ENCODE data around the gene HELZ. TPM values are rescaled to one million over a fixed set of nuclear protein-coding genes. Genes with fewer than 3 reads are reported as not detected.

HELZ gene
- total RNA-seq, 4 donors from 2014 or later: 14.7 to 122 (median 45.9) TPM

- Histone ChIP-seq H3K36me3 (no peaks in the 10 kb centered on the region), H3K27ac (no peak overlapping the region), H3K4me1 (no peaks in the 10 kb centered on the region), H3K4me3 (no peak overlapping the region), H3K27me3 (no peaks in the 10 kb centered on the region), H3K9me3 (no peaks in the 10 kb centered on the region)
- DNase-seq: no peak
- intact Hi-C loops (cut with DNase I; ENCODE audit: low total_unique reads): no loop called here
- TF ChIP-seq CTCF (IDR thresholded peaks at IDR 0.05): no peak
- no peak for TF ChIP-seq POLR2A (IDR thresholded peaks at IDR 0.05)
These were observed 119.1 kb downstream of the HELZ start for GRCh38 chr17:67125924-67126323.

GRCh38 chr17:67125417-67125816 lies 119.6 kb downstream of the HELZ start:
- no peak overlapping the region for H3K4me3 ChIP-seq
- no peaks in the 10 kb centered on the region for H3K36me3 ChIP-seq
- TF ChIP-seq POLR2A (IDR thresholded peaks at IDR 0.05): no peak
- no peak for TF ChIP-seq CTCF (IDR thresholded peaks at IDR 0.05)
- no peaks in the 10 kb centered on the region for H3K9me3 ChIP-seq
- no peak overlapping the region for H3K27ac ChIP-seq
- no peaks in the 10 kb centered on the region for H3K4me1 ChIP-seq
- intact Hi-C loops (cut with DNase I; ENCODE audit: low total_unique reads): no loop called here
- no peaks in the 10 kb centered on the region for H3K27me3 ChIP-seq
- no peak for DNase-seq

- DNase-seq: no peak
- no peak overlapping the region for H3K4me3 ChIP-seq
- H3K36me3 ChIP-seq: no peaks in the 10 kb centered on the region
- no peaks in the 10 kb centered on the region for H3K9me3 ChIP-seq
- intact Hi-C loops (cut with DNase I; ENCODE audit: low total_unique reads): loop anchor here (5.0 kb wide), 1 partner anchor 748 kb away; no protein-coding TSS in a partner anchor
- H3K4me1 ChIP-seq: no peaks in the 10 kb centered on the region
- TF ChIP-seq POLR2A (IDR thresholded peaks at IDR 0.05) (no peak), CTCF (IDR thresholded peaks at IDR 0.05) (no peak)
- H3K27me3 ChIP-seq: no peaks in the 10 kb centered on the region
- H3K27ac ChIP-seq: no peak overlapping the region
These were observed 120.4 kb downstream of the HELZ start for GRCh38 chr17:67124450-67125148.

- Histone ChIP-seq H3K9me3 (no peaks in the 10 kb centered on the region), H3K27me3 (no peaks in the 10 kb centered on the region), H3K4me1 (no peaks in the 10 kb centered on the region), H3K27ac (no peak overlapping the region), H3K4me3 (no peak overlapping the region), H3K36me3 (no peaks in the 10 kb centered on the region)
- intact Hi-C loops (cut with DNase I; ENCODE audit: low total_unique reads): loop anchor here (5.0 kb wide), 1 partner anchor 749 kb away; no protein-coding TSS in a partner anchor
- TF ChIP-seq CTCF (IDR thresholded peaks at IDR 0.05) (no peak), POLR2A (IDR thresholded peaks at IDR 0.05) (no peak)
- no peak for DNase-seq
These were observed 121.3 kb downstream of the HELZ start for GRCh38 chr17:67123699-67124098.

- TF ChIP-seq POLR2A (IDR thresholded peaks at IDR 0.05) (no peak), CTCF (IDR thresholded peaks at IDR 0.05) (no peak)
- intact Hi-C loops (cut with DNase I; ENCODE audit: low total_unique reads): loop anchor here (5.0 kb wide), 1 partner anchor 751 kb away; no protein-coding TSS in a partner anchor
- no peaks in the 10 kb centered on the region for H3K27me3 ChIP-seq
- no peaks in the 10 kb centered on the region for H3K36me3 ChIP-seq
- H3K27ac ChIP-seq: no peak overlapping the region
- no peaks in the 10 kb centered on the region for H3K4me1 ChIP-seq
- H3K4me3 ChIP-seq: no peak overlapping the region
- no peaks in the 10 kb centered on the region for H3K9me3 ChIP-seq
- DNase-seq: no peak
These were observed 123.6 kb downstream of the HELZ start for GRCh38 chr17:67121316-67121891.
